ENCODE measurements around the gene POP4. TPM values are rescaled to one million over a fixed set of nuclear protein-coding genes. Genes with fewer than 3 reads are reported as not detected.
"Not testable (repeated sequence)": the region's sequence is repeated elsewhere in the genome, so short reads cannot be mapped to it uniquely, and the experiment has no call there.

POP4 gene
- total RNA-seq (2014; rRNA removed; shearing (Covaris generic)) = 160 and 196 TPM in 2 replicates

- DNase-seq (ENCODE audit: low spot score) = peak; percentile 91
Measured at GRCh38 chr19:29605653-29606419, at the start of gene POP4. POP4 (plus strand) TSS chr19:29606283; CDS start chr19:29606319, 36 bp downstream.

GRCh38 chr19:29559110-29559509 is 47.0 kb upstream of the POP4 start:
- not testable (repeated sequence) for DNase-seq (ENCODE audit: low spot score)

- DNase-seq (ENCODE audit: low spot score) = no peak
Measured at GRCh38 chr19:29559743-29560142, 46.3 kb upstream of the POP4 start.

GRCh38 chr19:29560313-29561075 is 45.6 kb upstream of the POP4 start:
- no peak for DNase-seq (ENCODE audit: low spot score)

DNA sequence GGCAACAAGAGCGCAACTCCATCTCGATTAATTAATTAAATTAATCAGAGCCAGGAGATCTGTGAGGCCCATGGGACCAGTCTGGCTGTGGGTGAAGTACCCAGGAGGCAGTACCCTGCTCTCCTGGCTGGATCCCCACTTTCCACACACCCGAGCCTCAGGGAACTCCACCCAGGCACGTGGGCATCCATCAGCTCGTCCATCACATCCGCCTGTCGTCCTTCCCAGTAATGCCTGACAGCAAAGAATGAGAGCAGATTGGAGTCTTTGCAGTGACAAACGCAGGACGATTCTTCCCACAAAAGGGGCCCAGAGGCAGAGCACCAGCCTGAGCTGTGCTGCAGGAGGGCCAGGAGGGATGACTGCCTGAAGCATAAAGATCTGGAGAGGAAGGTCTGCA is 44.5 kb upstream of the POP4 start:
- DNase-seq (ENCODE audit: low spot score) = no peak

GRCh38 chr19:29562299-29563297 is 43.5 kb upstream of the POP4 start:
- no peak for DNase-seq (ENCODE audit: low spot score)

- DNase-seq (ENCODE audit: low spot score) = no peak
Measured at GRCh38 chr19:29563486-29564101, 42.5 kb upstream of the POP4 start.

DNA sequence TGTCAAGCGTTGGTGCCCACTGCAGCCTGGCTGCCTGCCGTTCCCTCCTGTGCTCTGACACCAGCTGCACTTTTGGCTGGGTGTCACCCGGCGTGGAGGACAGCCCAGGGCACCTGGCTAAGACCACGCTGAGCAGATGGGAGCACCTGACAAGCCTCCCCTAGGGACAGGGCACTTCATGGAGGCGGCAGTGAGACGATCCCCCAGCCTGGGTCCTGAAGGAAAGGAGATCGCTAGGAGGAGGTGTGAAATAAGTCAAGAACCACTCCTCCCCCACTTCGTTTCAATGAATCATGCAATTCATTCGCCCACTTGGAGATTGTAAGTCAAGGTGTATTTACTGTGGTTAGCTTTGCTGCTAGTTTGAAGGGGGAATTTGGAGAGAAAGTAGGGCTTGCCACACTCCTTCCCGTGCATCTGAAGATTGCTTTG is 41.5 kb upstream of the POP4 start:
- no peak for DNase-seq (ENCODE audit: low spot score)

GRCh38 chr19:29565171-29565570 is 40.9 kb upstream of the POP4 start:
- no peak for DNase-seq (ENCODE audit: low spot score)

DNA sequence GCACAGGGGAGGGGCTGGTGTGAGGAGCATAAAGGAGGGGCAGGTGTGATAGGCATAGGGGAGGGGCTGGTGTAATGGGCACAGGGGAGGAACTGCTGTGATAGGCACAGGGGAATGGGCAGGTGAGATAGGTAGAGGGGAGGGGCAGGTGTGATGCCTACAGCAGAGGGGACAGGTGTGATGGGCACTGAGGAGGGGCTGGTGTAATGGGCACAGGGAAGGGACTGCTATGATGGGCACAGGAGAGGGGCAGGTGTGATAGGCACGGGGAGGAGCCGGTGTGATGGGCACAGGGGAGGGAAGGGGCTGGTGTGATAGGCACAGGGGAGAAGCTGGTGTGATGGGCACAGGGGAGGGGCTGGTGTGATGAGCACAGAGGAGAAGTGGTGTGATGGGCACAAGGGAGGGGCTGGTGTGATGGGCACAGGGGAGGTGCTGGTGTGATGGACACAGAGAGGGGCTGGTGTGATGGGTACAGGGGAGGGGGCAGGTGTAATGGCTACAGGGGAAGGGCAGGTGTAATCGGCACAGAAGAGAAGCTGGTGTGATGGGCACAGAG is 39.5 kb upstream of the POP4 start:
- DNase-seq (ENCODE audit: low spot score) = no peak

DNA sequence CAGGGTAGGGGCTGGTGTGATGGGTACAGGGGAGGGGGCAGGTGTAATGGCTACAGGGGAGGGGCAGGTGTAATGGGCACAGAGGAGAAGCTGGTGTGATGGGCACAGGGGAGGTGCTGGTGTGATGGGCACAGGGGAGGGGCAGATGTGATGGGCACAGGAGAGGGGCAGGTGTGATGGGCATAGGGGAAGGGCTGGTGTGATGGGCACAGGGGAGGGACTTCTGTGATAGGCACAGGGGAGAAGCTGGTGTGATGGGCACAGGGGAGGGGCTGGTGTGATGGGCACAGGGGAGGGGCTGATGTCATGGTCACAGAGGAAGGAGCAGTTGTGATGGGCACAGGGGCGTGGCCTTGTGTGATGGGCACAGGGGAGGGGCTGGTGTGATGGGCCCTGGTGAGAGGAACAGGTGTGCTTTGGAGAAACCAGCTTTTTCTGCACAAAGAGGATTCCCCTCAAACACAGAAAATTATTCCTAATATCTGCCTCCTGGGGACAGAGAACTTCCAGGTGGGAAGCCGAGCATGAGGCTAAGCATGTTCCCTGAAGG is 38.6 kb upstream of the POP4 start:
- no peak for DNase-seq (ENCODE audit: low spot score)

- DNase-seq (ENCODE audit: low spot score) = no peak
Measured at GRCh38 chr19:29568036-29569025, 37.8 kb upstream of the POP4 start.

GRCh38 chr19:29569038-29569911 is 36.8 kb upstream of the POP4 start:
- DNase-seq (ENCODE audit: low spot score) = no peak

DNA sequence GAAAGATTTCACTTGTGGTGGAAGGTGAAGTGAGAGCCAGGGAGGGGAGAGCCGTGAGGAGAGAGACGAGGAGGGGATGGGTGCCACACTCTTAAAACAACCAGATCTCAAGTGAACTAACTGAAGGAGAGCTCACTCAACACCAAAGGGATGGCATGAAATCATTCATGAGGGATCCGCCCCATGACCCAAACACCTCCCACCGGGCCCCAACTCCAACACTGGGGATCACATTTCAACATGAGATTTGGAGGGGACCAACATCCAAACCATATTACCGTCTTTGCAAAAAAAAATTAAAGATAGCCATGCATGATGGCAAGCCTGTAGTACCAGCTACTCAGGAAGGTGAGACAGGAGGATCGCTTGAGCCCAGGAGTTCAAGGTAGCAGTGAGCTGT is 34.9 kb upstream of the POP4 start:
- DNase-seq (ENCODE audit: low spot score) = no peak

GRCh38 chr19:29573486-29573885 is 32.6 kb upstream of the POP4 start:
- DNase-seq (ENCODE audit: low spot score) = no peak

GRCh38 chr19:29574510-29574909 is 31.6 kb upstream of the POP4 start:
- no peak for DNase-seq (ENCODE audit: low spot score)

GRCh38 chr19:29576046-29576606 is 30.0 kb upstream of the POP4 start:
- peak; percentile 76 for DNase-seq (ENCODE audit: low spot score)
